Daoy (cell line): ENCODE data around the gene CREM. TPM values are rescaled to one million over a fixed set of nuclear protein-coding genes. Genes with fewer than 3 reads are reported as not detected.

Experiments used
- total RNA-seq: library from RNA; depleted of rRNA; stranded (reverse); fragments of >200 nt; shearing (Covaris generic); gene quantifications from 2 replicates; pipeline ENCODE4 v1.2.3, GENCODE V29; 2014; rRNA removed

CREM gene
- total RNA-seq, 1 experiment from 2014 or later = 30.2 TPM

Other genes with a start within 250 kb of the CREM start
- 20.6 and 21.7 TPM in 2 replicates for gene CUL2, start 36.5 kb upstream of the CREM start, total RNA-seq
- 26.9 and 40.1 TPM in 2 replicates for gene CCNY, start 209.7 kb downstream of the CREM start, total RNA-seq